Stimulated activated memory B cell treated with anti-CD40 and anti-IgM and Interleukin-4, amounts not matched to agents 10 μg/mL and 1 μg/mL and 100 μg/mL, for 72 hours (primary cell): ENCODE measurements around the gene POU6F1.

Experiments used
- ATAC-seq: fragments of 150-1000 bp; cut with Tn5 transposase; 2 replicates; pipeline ENCODE4 v1.10.0; 2021
- H3K27ac Mint-ChIP-seq: one replicate; pipeline ENCODE4 v1.8.0; 2022; ENCODE audit warnings: mild to moderate bottlenecking, mixed read lengths
- H3K27me3 Mint-ChIP-seq: one replicate; pipeline ENCODE4 v1.8.0; 2022; ENCODE audit warnings: mixed read lengths
- H3K36me3 Mint-ChIP-seq: one replicate; pipeline ENCODE4 v1.8.0; 2022; ENCODE audit warnings: mixed read lengths
- H3K4me1 Mint-ChIP-seq: one replicate; pipeline ENCODE4 v1.8.0; 2022; ENCODE audit warnings: mixed read lengths
- H3K4me3 Mint-ChIP-seq: one replicate; pipeline ENCODE4 v1.8.0; 2022; ENCODE audit warnings: mild to moderate bottlenecking, moderate library complexity, mixed read lengths
- H3K9me3 Mint-ChIP-seq: one replicate; pipeline ENCODE4 v1.8.0; 2022; ENCODE audit warnings: mixed read lengths

Gene POU6F1

DNA sequence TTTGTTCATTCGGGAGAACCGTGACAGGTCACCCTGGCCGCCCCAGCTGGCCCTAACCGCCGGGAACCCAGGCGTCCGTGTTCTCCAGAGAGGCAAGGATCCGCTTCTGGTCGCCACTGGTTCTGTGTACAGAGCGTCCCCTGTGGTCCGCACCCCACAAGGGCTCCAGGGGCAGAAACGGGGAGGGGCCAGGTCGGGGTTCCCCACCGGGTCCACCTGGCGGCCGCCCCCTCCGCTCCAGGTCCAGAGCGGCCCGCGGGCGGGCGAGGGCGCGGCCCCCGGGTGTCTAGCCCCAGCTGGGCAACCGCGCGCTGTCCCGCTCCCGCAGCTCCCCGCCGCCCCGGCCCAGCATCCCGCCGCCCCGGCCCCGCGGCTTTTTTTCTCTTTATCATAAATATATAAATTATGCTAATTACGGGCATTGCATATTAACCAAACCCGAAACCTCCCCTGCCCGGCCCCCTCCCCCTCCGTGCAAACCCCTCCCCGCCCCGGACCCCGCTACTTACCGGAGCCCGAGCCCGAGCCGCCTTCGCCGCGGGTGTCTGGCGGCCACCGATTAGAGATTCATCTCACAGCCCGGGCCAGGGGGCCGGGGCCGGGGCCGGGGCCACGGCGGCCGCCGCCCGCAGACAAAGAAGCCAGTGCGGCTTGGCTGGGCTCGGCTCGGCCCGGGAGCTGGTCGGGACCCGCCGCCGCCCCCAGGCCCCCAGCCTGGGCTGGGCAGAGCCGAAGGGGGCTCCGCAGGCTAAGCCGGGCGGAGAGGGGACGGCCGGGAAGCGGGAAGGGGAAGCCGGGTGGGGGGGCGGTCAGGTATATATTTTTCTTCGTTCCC lies 512 bp downstream of the POU6F1 start:
- Mint-ChIP-seq H3K4me1 (peaks cover 14% of the 10 kb centered on the region), H3K27me3 (no peaks in the 10 kb centered on the region), H3K27ac (peak overlapping the region; percentile 89), H3K4me3 (peak overlapping the region; percentile 75), H3K9me3 (no peaks in the 10 kb centered on the region), H3K36me3 (peaks cover 7% of the 10 kb centered on the region)
- peak; percentile 79 for ATAC-seq

GRCh38 chr12:51216642-51217041 lies 1.2 kb downstream of the POU6F1 start:
- H3K4me1 Mint-ChIP-seq = peaks cover 14% of the 10 kb centered on the region
- H3K27ac Mint-ChIP-seq = peak overlapping the region; percentile 58
- H3K27me3 Mint-ChIP-seq = no peaks in the 10 kb centered on the region
- no peak for ATAC-seq
- H3K36me3 Mint-ChIP-seq = peaks cover 7% of the 10 kb centered on the region
- H3K4me3 Mint-ChIP-seq = peak overlapping the region; percentile 72
- no peaks in the 10 kb centered on the region for H3K9me3 Mint-ChIP-seq

- no peaks in the 10 kb centered on the region for H3K27me3 Mint-ChIP-seq
- H3K36me3 Mint-ChIP-seq = peaks cover 17% of the 10 kb centered on the region
- no peaks in the 10 kb centered on the region for H3K9me3 Mint-ChIP-seq
- H3K4me3 Mint-ChIP-seq = no peak overlapping the region
- ATAC-seq = no peak
- no peak overlapping the region for H3K27ac Mint-ChIP-seq
- peaks cover 14% of the 10 kb centered on the region for H3K4me1 Mint-ChIP-seq
These were observed 3.0 kb downstream of the POU6F1 start for GRCh38 chr12:51214895-51215294.

DNA sequence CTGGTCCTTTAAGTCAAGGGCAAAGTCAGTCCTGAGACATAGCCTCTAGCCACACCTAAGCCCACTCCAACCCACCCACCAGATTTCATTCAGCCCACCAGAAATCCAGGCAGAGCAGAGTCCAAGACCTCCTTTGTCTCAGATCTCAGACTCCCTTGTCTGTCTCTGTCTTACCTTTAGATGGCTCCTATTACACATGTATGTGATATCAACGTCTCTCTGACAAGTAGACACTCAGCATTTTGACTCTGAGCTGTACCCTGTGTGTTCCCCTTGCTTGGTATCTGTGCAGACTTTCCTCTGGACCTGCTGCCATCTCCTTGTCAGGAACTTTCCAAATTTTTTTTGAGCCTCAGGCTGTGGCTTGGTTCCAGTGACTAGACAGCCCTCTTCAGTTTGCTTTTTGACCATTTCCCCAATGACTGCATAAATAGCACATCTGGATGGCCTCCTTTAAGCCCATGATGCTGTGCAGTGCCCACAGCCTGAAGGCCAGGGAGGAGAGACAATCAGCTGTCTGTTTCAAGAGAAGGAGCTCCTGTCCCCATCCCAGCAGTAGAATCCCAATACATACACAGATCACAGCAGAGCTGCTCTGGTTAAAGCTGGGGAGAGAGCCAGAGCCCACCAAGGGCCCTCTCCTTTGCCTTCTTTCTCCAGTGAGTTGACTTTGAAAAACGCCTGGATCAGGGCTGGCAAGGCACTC lies 7.0 kb downstream of the POU6F1 start:
- Mint-ChIP-seq H3K9me3 (no peaks in the 10 kb centered on the region), H3K4me1 (no peaks in the 10 kb centered on the region), H3K4me3 (no peak overlapping the region), H3K36me3 (peaks cover 24% of the 10 kb centered on the region), H3K27me3 (no peaks in the 10 kb centered on the region), H3K27ac (peak overlapping the region; percentile 28)
- no peak for ATAC-seq

- H3K36me3 Mint-ChIP-seq = peaks cover 20% of the 10 kb centered on the region
- no peaks in the 10 kb centered on the region for H3K4me1 Mint-ChIP-seq
- no peak overlapping the region for H3K27ac Mint-ChIP-seq
- no peak for ATAC-seq
- no peak overlapping the region for H3K4me3 Mint-ChIP-seq
- no peaks in the 10 kb centered on the region for H3K27me3 Mint-ChIP-seq
- no peaks in the 10 kb centered on the region for H3K9me3 Mint-ChIP-seq
These were observed 8.6 kb downstream of the POU6F1 start for GRCh38 chr12:51209259-51209658.

DNA sequence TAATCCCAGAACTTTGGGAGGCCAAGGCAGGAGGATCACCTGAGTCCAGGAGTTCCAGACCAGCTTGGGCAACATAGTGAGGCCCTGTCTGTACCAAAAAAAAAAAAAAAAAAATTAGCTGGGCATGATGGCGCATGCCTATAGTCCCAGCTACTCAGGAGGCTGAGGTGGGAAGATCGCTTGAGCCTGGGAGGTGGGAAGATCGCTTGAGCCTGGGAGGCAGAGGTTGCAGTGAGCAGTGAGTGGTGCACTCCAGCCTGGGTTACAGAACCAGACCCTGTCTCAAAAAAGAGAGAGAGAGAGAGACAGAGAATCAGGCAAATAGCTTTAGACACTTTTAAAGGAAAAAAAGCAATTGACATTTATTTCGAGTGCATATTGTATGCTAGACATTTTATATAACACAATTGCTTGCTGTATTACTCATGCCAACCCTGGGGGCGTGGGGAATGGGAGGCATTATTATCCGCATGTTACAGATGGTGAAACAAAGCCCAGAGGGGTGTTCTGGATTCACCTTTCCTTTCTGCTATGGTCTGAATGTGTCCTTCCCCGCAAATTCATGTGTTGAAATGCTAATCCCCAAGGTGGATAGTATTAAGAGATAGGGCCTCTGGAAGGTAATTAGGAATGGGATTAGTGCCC lies 9.7 kb downstream of the POU6F1 start:
- Mint-ChIP-seq H3K36me3 (peaks cover 18% of the 10 kb centered on the region), H3K27me3 (no peaks in the 10 kb centered on the region), H3K4me3 (no peak overlapping the region), H3K9me3 (no peaks in the 10 kb centered on the region), H3K4me1 (no peaks in the 10 kb centered on the region), H3K27ac (peak overlapping the region; percentile 65)
- no peak for ATAC-seq

DNA sequence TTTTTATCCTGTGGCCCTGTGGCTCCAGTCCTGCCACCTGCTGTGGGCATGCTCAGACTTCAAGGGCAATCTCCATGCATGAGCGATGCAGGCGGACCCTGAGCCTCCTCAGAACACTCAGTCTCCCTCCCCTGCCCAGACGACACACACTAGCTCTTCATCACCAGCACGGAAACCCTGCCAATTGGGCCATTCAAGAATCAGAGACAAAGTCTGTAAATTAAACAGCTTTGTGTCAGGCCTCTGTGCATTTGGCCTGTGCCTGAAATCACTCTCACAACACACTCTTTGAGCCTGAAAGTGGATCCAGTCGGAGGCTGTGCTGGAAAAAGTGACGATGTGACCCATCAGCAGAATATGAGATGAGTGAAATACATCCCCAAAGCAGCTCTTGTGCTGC lies 12.5 kb downstream of the POU6F1 start:
- no peaks in the 10 kb centered on the region for H3K9me3 Mint-ChIP-seq
- H3K4me1 Mint-ChIP-seq = no peaks in the 10 kb centered on the region
- H3K27ac Mint-ChIP-seq = no peak overlapping the region
- ATAC-seq = no peak
- no peak overlapping the region for H3K4me3 Mint-ChIP-seq
- H3K27me3 Mint-ChIP-seq = no peaks in the 10 kb centered on the region
- H3K36me3 Mint-ChIP-seq = peaks cover 12% of the 10 kb centered on the region

DNA sequence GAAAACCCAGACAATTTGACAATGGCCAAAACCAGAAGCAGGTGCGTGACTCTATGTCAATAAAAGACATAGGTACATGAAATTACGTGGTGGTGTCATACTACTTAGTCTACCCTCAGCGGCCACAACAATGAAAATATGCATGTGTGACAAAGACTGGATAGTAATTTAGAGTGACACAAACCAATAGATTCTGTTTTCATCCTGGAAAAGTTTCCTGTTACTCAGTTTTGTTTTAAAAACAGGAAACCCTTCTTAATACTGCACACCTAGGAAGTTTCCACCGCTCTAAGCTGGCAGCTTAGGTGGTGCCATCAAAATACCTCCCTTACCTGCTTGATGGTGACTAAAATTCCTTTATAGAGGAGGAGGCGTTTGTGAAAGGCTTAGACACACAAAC lies 15.1 kb downstream of the POU6F1 start:
- Mint-ChIP-seq H3K9me3 (no peaks in the 10 kb centered on the region), H3K36me3 (peaks cover 7% of the 10 kb centered on the region), H3K4me1 (no peaks in the 10 kb centered on the region), H3K27me3 (no peaks in the 10 kb centered on the region), H3K27ac (no peak overlapping the region), H3K4me3 (no peak overlapping the region)
- ATAC-seq = no peak

DNA sequence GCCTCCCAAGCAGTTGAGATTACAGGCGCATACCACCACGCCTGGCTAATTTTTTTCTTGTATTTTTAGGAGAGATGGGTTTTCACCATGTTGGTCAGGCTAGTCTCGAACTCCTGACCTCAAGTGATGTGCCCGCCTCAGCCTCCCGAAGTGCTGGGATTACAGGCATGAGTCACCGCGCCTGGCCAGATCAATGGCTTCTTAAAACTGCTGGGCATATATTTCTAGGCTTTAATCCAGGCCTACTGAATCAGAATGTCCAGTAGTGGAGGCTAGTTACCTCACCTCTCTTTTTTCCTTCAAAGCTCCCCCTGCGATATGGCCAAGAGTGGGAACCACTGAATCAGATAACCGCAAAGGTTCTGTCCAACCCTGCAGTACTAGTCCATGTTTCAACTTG lies 17.1 kb downstream of the POU6F1 start:
- ATAC-seq = no peak
- Mint-ChIP-seq H3K9me3 (no peaks in the 10 kb centered on the region), H3K27ac (no peak overlapping the region), H3K27me3 (no peaks in the 10 kb centered on the region), H3K4me3 (no peak overlapping the region), H3K4me1 (no peaks in the 10 kb centered on the region), H3K36me3 (peaks cover 7% of the 10 kb centered on the region)

DNA sequence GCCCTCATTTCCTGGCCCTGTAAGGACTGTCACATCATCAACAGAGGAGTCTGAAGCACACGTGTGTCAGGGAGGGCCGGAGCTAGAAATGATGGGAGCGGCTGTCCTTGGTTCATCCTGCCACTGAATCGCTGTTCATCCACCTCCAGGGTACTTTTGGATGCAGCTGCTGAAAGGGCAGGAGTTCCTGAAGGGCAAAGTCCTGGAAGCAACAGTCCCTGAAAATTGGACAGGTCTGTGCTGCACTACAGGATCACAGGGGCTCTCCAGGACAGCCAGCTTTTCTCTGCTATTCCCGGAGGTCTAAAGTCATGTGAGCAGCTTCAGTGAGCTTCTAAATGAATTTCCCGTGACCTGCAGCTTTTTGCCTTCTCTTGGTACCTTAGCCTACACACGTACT lies 17.7 kb downstream of the POU6F1 start:
- no peak for ATAC-seq
- Mint-ChIP-seq H3K4me3 (no peak overlapping the region), H3K27ac (no peak overlapping the region), H3K9me3 (no peaks in the 10 kb centered on the region), H3K36me3 (peaks cover 7% of the 10 kb centered on the region), H3K27me3 (no peaks in the 10 kb centered on the region), H3K4me1 (no peaks in the 10 kb centered on the region)

DNA sequence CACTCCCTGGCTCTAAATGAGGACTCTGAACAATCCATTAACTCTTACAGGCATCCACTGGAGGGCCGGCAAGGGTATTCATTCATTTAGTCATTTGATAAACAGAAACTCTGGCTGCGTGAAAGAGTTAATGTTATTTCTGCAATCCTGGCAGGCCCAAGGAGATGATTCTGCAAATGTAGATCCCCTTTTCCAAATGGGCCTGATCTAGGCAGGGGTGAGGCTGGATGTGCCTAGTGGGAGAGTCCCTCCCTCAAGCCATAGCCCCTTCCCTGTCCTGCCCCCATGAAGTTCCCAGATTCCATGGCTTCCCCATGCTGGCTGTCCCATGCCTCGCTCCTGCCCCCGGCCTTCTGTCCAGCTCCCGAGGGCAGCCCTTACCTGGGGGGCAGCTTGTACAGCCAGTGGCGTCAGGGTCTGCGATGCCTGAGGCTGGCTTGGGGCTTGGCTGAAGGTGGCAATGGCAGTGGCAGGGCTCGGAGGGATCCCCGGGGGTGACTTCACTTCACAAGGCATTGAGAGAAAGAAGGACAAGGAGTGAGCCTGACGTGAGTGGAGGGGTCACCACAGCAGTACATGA lies 18.4 kb downstream of the POU6F1 start:
- Mint-ChIP-seq H3K9me3 (no peaks in the 10 kb centered on the region), H3K27me3 (no peaks in the 10 kb centered on the region), H3K36me3 (peaks cover 7% of the 10 kb centered on the region), H3K27ac (no peak overlapping the region), H3K4me3 (no peak overlapping the region), H3K4me1 (no peaks in the 10 kb centered on the region)
- no peak for ATAC-seq

DNA sequence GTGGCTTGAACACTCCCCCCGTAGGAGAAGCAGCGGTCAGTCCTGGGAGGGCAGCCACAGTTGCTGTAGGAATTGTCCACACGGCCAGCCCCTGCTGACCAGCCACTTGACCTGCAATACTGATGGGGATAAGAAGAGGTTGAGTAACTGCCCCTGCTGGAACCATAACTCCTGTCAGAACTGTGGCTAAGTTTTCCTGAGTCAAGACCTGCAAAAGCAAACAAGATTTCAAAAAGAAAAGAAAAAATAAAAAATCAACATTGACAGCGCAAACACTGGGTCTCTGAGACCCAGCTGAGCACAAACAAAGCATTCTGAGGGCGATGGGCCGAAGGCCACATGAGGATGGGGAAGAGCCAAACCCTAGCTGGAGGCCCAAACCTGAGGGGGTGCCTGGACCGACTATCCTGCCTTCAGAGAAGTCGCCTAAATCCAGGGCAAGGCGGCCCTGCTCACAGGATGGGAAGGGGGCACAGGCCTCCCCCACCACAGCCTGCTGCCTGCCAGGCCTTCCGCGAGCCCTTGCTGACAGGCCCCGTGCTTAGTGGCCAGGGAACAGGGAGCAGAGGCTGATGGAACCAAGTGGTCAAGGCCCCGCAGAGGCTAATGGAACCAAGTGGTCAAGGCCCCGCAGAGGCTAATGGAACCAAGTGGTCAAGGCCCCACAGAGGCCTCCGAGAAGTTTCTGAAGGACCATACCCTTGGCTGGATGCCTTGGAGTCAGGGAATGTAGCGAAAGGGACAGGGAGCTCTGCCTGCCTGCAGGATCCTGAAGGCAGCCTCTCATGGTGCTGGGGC lies 19.1 kb downstream of the POU6F1 start:
- no peaks in the 10 kb centered on the region for H3K4me1 Mint-ChIP-seq
- ATAC-seq = no peak
- no peak overlapping the region for H3K27ac Mint-ChIP-seq
- no peaks in the 10 kb centered on the region for H3K9me3 Mint-ChIP-seq
- peaks cover 7% of the 10 kb centered on the region for H3K36me3 Mint-ChIP-seq
- no peaks in the 10 kb centered on the region for H3K27me3 Mint-ChIP-seq
- no peak overlapping the region for H3K4me3 Mint-ChIP-seq

DNA sequence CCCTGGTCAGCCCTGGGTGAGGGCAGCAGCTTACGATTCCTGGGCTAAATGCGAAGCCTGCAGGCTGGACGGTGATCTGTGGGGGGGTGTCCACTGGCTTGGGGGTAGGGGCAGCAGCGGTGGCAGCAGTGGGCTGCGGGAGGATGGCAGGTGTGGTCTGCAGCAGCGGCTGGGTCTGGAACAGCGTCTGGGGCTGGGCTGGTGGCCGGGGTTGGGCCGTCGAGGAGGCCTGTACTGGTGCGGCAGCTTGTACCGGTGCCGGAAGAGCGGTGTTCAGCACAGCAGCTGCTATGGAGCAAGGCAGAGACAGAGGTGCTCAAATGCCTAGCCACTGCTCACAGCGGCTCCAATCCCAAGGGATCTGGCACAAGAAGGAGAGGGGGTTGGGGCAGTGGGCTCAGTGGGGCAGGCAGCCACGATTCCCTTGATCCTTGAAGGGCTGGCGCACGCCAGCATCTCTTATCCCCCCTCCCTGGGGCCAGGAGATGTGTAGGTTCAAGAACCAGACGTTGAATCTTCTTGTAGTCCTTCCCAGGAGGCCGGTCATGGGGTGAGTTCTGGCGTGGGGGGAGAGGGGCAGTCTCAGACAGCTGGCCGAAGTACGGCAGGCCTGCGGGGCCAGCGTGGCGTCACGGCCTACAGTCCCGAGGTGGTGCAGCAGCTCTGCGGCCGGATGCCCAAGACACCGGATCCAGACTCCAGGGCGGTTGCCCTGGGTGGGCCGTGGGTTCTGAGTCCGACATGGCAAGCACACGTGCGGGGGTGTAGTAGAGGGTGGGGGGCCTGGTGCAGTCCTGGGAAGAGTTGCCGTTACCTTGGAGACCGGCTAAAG lies 19.9 kb downstream of the POU6F1 start:
- H3K9me3 Mint-ChIP-seq = no peaks in the 10 kb centered on the region
- no peaks in the 10 kb centered on the region for H3K4me1 Mint-ChIP-seq

DNA sequence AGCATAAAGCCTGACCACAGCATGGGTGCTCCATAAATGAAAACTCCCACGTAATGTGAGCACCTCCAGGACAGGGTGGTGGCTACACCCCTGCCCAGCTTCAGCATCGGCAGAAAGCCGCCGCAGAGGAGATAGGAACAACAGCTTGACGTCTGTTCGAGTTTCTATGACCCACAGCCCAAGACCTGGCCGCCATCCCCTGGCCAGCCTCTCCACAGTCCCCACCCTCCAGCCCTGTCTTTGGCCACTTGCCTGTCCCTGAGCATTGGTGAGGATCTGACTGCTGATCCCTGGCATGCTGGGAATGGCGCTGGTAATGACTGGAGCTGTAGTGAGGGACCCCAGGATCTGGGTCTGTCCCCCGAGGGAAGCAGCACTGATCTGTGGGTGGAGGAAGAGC lies 21.3 kb downstream of the POU6F1 start:
- H3K27me3 Mint-ChIP-seq = no peaks in the 10 kb centered on the region
- ATAC-seq = no peak
- H3K27ac Mint-ChIP-seq = no peak overlapping the region
- no peak overlapping the region for H3K4me3 Mint-ChIP-seq
- peaks cover 16% of the 10 kb centered on the region for H3K36me3 Mint-ChIP-seq
- no peaks in the 10 kb centered on the region for H3K4me1 Mint-ChIP-seq
- no peaks in the 10 kb centered on the region for H3K9me3 Mint-ChIP-seq

More for the DNA sequence above, 19.9 kb downstream of the POU6F1 start:
- Mint-ChIP-seq H3K36me3 (peaks cover 7% of the 10 kb centered on the region), H3K27ac (no peak overlapping the region), H3K27me3 (no peaks in the 10 kb centered on the region), H3K4me3 (no peak overlapping the region)
- ATAC-seq = no peak
